NT2/D1 (cell line): ENCODE data around the gene MARCKS.

Experiments used
- SUZ12 ChIP-seq: IDR thresholded peaks from 2 replicates; pipeline ENCODE4 v1.6.1; 2011; ENCODE audit not compliant: insufficient read length, insufficient read depth; ENCODE audit errors: extremely low read depth
- YY1 ChIP-seq: IDR thresholded peaks from 2 replicates; pipeline ENCODE4 v1.6.1; 2011; ENCODE audit not compliant: insufficient read length, insufficient read depth
- ZNF274 ChIP-seq: IDR thresholded peaks from 2 replicates; pipeline ENCODE4 v1.6.1; 2011; ENCODE audit warnings: mild to moderate bottlenecking, low read depth, low read length

GRCh38 chr6:113909224-113909856 is 52.2 kb downstream of the MARCKS start:
- TF ChIP-seq YY1 (no peak), ZNF274 (no peak), SUZ12 (no peak)
